Occipital lobe (tissue), 2 donors: ENCODE results near the gene TFDP1. TPM values are rescaled to one million over a fixed set of nuclear protein-coding genes. Genes with fewer than 3 reads are reported as not detected.

Experiments
- DNase-seq: peaks from one replicate; lab custom pipeline; 2025; lab: John Stamatoyannopoulos, UW
- total RNA-seq: library from RNA; depleted of rRNA; stranded (reverse); fragments of >200 nt; gene quantifications from one replicate; pipeline ENCODE4 v1.2.3, GENCODE V29; 2014

The TFDP1 gene
- total RNA-seq, 1 donor from 2014 or later, result 28.9 TPM

GRCh38 chr13:113597391-113598080 lies 13.0 kb downstream of the TFDP1 start:
- DNase-seq, result no peak

- DNase-seq, result no peak
Observed at GRCh38 chr13:113598081-113598410, 13.5 kb downstream of the TFDP1 start.

- DNase-seq, result no peak
Observed at GRCh38 chr13:113598481-113598880, 13.9 kb downstream of the TFDP1 start.

- no peak for DNase-seq
Observed at GRCh38 chr13:113599391-113599790, 14.8 kb downstream of the TFDP1 start.

DNA sequence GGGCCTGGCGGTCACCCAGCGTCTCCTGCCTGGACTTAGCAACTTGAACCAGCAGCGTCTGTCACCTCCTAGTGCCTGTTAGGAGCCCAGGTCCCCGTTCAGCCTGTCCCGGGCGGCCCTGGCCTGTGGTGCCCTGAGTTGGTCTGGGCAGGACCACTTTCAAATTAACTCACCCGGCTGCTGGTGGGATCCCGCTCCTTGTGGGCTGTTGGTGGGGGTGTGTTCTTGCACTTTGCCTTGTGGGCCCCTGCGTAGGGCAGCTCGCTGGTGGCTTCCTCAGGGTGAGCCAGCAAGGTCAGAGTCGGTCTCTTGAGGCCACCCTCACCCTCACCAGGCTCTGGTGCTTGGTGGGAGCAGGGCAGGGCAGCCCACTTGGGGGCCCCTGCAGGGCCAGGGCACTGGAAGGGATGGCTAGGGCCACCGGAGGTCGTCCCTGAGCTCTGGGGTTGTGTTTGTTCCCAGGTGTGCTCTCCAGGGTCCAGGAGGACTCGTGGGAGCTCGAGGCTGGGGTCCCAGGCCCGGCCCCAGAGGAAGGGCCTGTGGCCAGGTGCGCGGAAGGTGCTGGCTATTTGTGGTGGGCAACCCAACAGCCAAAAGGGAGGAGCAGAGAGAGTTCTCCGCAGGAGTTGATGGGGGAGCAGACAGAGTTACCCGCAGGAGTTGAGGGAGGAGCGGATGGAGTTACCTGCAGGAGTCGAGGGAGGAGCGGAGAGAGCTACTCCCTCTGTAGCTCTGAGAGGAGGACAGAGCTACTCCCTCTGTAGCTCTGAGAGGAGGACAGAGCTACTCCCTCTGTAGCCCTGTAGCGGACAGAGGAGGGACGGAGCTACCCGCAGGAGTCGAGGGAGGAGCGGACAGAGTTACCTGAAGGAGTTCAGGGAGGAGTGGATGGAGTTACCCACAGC lies 16.9 kb downstream of the TFDP1 start:
- DNase-seq, result no peak

DNA sequence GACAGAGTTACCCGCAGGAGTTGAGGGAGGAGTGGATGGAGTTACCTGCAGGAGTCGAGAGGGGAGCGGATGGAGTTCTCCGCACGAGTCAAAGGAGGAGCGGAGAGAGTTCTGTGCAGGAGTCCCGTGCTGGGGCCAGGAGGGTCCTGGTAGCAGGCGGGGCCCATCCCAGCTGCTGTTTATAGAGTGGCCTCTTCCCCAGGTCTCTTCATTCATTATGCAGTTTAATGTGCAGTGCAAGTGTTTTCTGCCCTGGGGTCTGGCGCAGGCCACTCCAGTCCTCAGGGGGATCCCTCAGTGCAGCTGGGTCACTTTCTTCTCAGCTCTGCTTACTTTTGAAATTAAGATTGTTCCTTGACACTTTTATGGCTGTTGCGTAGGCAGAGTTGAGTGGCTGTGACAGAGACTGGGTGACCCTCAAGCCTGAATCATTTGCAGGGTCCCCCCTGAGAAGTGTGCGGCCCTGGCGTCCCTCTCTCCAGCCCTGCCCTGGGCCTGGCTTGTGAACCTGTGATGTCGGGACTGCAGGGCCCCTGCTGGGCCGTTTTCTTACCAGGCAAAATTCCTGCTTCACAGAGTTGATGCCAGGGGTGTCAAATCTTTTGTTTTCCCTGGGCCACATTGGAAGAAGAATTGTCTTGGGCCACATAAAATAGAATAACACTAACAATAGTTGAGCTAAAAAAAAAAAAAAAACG lies 17.9 kb downstream of the TFDP1 start:
- no peak for DNase-seq

DNA sequence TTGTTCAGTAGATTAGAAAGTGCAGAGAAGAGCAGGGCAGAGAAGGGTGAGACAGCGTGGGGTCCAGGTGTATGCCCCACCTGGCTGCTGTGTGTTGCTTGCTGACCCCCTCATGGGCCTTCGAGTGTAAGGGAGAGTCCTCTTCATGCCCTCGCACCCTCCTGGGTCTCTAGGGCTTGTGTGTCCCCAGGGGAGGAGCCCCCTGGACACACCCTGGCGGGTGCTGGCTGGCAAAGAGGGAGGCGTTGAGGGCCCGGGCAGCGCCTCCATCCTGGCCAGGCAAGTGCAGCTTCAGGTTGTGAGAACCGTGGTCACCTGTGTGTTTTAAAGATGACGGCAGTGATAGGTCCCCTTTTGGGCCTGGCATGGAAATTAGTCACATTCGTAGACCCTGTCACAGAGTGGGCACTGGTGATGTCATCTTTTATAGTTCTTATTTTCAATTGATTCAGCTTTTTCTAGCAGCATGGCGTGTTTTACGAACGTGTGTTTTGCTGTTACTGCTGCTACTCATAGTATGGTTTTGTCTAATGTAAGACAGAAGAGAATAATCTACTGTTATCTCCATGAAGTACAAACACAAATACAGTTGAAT lies 18.7 kb downstream of the TFDP1 start:
- DNase-seq, result no peak

- no peak for DNase-seq
Observed at GRCh38 chr13:113604186-113604585, 19.6 kb downstream of the TFDP1 start.

DNA sequence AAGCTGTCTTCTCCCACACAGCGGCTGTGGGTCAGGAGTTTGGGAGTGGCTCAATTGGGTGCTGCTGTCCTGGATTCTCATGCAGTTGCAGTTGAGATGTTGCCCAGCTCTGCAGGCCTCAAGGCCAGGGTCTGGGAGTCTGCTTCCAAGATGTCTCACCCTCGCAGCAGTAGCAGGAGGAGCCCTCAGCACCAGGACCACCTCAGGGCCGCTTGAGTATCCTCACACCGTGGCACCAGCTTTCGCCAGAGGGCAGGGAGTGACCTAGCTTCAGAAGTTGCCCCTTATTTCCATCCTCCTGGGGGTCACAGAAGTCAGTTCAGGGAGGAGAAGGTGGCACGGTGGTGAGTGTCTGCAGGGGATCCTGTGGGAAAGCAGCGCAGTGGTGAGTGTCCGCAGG lies 20.9 kb downstream of the TFDP1 start:
- DNase-seq, result no peak

DNA sequence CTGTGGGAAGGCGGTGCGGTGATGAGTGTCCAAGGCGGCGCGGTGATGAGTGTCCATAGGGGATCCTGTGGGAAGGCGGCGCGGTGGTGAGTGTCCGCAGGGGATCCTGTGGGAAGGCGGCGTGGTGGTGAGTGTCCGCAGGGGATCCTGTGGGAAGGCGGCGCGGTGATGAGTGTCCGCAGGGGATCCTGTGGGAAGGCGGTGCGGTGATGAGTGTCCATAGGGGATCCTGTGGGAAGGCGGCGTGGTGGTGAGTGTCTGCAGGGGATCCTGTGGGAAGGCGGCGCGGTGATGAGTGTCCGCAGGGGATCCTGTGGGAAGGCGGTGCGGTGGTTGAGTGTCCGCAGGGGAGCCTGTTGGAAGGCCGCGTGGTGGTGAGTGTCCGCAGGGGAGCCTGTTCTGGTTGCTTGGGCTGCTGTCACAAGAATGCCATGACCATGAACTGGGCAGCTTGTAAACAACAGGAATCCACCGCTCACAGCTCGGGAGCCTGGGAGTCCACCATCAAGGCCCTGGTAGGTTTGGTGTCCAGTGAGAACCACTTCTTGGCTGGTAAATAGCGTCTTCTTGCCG lies 21.4 kb downstream of the TFDP1 start:
- DNase-seq, result no peak

GRCh38 chr13:113607056-113607888 lies 22.7 kb downstream of the TFDP1 start:
- no peak for DNase-seq

- no peak for DNase-seq
Observed at GRCh38 chr13:113607889-113608635, 23.5 kb downstream of the TFDP1 start.

GRCh38 chr13:113608967-113609533 lies 24.5 kb downstream of the TFDP1 start:
- no peak for DNase-seq

DNA sequence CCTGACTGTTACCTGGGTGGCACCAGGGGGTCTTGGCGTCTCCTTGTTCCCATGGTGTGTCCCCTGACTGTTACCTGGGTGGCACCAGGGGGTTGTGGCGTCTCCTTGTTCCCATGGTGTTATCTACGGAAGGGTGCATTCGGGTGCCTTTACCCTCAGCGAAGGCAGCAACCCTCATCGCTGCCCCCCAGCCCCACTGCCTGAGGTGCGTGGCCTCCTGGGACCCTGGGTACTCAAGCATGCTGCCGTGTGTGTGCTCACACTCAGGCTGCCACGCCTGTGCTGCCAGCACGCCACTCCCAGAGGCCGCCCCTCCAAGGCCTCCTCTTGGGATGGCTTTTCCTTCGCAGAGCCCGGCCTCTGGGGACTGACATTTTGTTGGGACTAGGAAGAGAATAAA lies 25.1 kb downstream of the TFDP1 start:
- no peak for DNase-seq

GRCh38 chr13:113610266-113610665 lies 25.7 kb downstream of the TFDP1 start:
- DNase-seq, result no peak

- no peak for DNase-seq
Observed at GRCh38 chr13:113611996-113612395, 27.4 kb downstream of the TFDP1 start.

DNA sequence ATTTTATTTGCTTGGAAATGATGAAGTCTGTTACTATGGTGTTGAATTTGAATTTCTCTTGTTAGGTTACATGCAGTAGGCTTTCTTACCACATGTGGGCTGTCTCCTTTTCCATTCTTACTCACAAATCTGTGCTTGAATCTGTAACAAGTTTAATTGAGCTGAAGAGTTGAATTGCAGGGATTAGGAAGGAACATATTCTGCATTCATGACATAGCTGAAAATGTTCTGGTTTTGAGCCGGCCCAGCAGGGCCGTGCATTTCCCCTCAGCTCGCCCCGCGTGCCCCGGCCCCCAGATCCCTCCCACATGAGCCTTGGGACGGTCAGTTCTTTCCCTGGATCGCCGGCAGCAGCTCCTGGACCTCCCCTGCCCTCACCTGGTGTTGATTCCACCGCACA lies 28.1 kb downstream of the TFDP1 start:
- DNase-seq, result no peak

DNA sequence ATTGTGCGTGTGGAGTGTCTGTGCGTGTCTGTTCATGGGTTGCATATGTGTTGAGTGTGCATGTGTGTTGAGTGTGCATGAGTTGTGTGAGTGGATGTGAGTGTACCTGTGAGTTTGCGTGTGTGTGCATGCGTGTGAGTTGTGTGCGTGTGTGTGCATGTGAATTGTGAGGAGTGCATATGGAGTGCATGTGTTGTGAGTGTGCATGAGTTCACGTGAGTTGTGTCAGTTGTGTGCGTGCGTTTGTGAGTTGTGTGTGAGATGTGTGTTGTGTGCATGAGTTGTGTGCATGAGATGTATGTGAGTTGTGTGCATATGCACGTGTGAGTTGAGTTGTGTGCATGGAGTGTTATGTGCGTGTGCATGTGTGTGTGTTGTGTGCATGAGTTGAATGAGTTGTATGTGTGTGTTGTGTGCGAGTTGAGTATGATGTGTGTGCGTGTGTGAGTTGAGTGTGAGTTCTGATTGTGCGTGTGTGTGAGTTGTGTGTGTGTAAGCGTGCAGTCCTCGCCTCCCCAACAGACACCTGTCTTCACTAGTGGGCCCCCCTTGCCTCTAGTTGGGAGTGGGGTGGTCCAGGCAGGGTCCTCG lies 29.3 kb downstream of the TFDP1 start:
- DNase-seq, result no peak

DNA sequence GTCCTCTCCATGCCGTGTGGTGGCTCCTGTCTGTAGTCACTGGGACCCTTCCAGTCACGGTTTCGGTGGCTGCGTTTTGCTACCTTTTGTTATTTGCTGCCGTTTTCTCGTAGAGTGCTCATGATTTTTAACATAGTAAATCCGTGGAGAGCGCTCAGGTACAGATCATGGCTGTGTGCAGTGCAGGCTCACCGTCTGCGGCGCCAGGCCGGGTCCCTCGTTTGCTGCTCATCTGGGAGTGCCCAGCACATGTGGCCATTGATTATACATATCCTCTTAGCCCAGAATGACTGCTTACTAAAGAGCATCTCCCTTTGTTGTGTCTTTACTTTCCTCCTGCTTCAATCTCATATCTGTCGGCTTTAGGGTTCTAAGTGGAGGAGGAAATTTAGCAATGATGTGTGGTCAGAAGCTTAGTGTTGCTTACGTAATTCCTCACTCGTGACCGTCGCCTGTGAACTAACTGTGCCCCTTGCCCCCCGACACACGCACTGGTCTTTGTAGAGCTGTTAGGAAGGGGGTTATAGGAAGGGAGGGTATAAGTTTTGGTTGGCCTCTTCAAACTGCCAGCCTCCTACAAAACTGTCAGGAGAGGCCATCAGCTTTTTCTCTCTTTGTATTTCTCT lies 31.8 kb downstream of the TFDP1 start:
- DNase-seq, result no peak
